HG03354 (cell line): ENCODE data around the gene WDTC1.

Source experiments
- ATAC-seq: cut with Tn5 transposase; IDR thresholded peaks from one replicate; pipeline ENCODE4 v1.9.1; 2021; ENCODE audit warnings: mild to moderate bottlenecking; ENCODE audit not compliant: unreplicated experiment, poor library complexity, severe bottlenecking

The WDTC1 gene

GRCh38 chr1:27349784-27350662, 115.6 kb downstream of the WDTC1 start:
- ATAC-seq = no peak

GRCh38 chr1:27350663-27351540, 116.5 kb downstream of the WDTC1 start:
- ATAC-seq = no peak

- ATAC-seq = no peak
Observed at GRCh38 chr1:27351541-27352107, 117.2 kb downstream of the WDTC1 start.

- no peak for ATAC-seq
Observed at GRCh38 chr1:27353166-27353565, 118.7 kb downstream of the WDTC1 start.

- ATAC-seq = no peak
Observed at GRCh38 chr1:27353629-27354028, 119.2 kb downstream of the WDTC1 start.

GRCh38 chr1:27355683-27356082, 121.3 kb downstream of the WDTC1 start:
- ATAC-seq = no peak

GRCh38 chr1:27356277-27356618, 121.8 kb downstream of the WDTC1 start:
- ATAC-seq = no peak

- no peak for ATAC-seq
Observed at GRCh38 chr1:27356619-27357280, 122.3 kb downstream of the WDTC1 start.

GRCh38 chr1:27357281-27358037, 123.0 kb downstream of the WDTC1 start:
- peak; percentile 63 for ATAC-seq
